ENCODE measurements around the gene COLEC11.
"Not testable (repeated sequence)": the region's sequence is repeated elsewhere in the genome, so short reads cannot be mapped to it uniquely, and the experiment has no call there.

Gene COLEC11

DNA sequence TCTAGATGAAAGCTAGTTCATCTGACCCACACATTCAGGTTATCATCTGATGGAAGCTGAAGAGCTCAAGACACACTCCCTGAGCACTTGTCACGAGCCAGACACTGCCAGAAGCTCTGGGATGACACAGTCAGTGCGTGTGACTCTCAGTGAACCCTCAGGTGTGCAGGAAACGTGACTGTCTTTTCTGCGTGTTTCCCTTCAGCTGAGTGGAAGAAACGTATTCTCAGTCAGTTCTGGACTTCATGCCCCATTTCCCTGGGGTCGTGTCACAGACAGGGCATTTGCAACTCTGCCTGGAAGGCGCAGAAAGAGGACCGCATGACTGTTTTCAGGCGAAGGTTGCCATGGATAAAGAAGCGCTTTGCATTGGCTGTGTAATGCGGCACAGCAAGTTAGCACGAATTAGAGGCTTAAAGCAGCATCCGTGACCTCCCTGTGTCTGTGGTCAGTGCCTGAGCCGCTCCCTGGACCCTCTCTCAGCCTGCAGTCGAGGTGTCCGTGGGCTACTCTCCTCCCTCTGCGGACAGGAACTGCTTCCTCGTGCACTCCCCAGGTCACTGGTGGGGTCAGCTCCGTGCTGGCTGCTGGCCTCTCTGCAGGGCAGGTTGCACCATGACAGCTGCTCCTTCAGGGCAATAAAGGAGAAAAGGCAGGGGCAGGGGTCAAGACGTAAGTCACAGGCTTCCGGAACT is 59.8 kb downstream of the COLEC11 start:
- DNase-seq (ENCODE audit: low spot score): no peak

DNA sequence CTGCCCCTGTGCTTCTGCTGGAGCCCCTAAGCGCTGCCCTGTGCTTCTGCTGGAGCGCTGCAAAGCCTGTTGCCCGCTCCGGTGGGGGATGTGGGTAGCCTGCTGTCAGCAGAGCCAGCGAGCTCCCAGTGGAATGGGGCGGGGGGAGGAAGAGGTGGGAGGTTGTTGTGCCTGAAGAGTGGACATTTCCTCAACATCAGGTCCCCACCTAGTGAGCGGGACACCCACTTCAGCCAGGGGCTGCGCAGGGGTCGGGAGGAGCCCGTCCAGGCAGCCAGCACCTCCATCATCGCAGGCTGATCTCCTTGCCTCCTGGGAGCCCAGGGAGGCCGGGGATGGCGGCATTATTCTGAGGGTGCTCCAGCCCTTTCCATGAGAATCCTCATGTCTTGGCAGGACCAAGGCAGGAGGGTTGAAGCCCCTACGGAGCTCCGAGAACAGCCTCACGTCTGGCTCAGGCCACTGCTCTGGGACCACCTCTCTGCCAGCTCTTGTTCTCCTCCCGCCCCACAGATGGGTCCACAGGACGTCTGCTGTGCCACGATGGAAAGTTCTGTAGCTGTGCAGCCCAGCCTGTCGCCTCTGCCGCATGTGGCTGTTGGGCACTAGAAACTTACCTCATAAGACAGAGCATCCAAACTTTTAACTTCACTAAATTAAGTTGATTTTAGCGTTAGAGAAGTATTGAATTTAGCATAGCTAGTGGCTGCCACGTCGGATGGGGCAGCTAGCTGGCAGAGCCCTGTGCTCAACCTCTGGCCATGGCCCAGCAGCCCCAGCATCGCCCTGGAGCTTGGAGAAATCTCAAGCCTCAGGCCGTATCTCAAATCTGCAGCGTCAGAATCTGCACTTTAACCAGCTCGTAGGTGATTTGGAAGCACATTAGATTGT is 61.2 kb downstream of the COLEC11 start:
- no peak for DNase-seq (ENCODE audit: low spot score)

DNA sequence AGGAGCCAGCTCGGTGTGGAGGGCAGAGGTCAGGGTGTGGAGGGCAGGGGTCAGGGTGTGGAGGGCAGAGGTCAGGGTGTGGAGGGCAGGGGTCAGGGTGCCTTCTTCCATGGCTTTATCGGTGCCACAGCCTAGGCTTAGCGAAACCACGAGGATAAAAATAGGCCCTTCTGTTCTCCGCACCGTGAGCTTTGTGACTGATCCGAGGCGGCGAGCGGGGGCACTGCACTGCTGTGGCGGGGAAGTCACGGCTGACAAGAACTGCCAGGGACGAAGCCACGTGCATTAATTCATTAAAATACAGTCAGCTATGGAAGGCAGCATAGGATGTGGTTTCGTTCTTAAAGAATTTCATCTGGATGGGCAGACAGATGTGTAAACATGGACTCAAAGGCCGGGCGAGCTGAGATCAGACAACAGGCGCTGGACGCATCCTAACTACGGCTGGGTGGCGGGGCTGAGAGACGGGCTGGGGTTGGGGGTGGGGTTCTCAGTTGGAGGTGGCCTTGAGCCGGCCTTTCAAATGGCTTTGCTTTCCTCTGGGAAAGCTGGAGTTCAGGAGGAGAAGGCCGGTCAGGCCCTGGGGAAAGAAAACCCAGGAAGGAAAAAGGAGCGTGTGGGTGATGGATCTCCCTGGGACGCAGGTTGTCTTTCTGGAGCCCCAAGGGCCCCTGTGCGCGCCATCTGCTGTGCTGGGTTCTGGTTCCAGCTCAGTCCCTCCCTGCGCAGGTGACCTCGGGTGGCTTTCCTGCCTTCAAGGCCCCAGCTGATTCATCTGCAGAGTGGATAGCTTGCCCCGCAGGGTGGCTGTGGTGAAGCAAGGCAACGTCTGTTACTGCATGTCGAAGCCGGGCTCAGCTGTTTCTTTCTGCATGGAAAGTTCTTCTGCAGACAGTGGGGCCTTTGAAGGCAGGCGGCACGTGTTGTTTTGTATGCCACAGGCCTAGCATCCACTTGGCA is 62.1 kb downstream of the COLEC11 start:
- DNase-seq (ENCODE audit: low spot score): no peak

GRCh38 chr2:3657881-3658280 is 63.0 kb downstream of the COLEC11 start, which contains the start of gene ALLC:
ALLC (plus strand) TSS chr2:3658200; CDS start chr2:3671158, 12,958 bp downstream.
- no peak for DNase-seq (ENCODE audit: low spot score)

DNA sequence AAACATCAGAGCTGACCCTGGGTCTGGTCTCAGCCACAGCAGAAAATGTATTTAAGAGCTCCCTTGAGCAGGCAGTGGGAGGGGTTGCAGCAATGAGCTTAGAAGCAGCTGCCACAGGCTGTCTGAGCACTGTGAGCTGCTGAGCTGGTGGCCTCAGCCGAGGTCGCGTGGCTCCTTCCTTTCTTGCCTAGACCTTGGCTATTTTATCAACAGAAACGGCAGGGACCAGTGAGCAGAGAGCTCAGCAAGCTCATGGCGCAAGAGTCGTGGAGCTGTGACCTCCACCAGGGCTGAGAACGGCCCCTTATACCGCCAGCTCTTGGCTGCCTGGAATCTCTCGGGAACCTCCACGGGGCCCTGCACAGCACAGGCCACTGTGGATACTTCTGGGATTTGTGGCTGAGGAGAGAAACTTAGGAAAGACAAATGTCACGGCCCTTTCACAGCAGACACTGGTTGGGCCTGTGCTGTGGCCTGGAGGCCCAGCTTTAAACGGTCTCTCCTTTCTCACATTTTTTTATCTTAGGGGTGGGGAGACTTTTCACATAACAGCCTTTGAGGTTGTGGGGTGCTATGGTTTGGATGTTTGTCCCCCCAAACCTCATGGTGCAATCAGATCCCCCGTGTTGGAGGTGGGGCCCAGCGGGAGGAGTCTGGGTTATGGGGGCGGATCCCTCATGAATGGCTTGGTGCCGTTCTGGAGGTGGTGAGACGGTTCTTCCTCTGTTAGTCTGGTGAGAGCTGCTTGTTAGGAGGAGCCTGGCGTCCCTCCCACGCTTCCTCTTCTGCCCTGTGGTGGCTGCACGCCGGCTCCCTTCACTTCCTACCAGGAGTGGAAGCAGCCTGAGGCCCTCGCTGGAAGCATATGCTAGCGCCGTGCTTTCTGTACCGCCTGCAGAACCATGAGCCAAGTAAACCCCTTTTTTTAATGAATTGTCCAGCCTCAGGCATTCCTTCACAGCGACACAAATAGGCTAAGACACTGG is 64.8 kb downstream of the COLEC11 start:
- DNase-seq (ENCODE audit: low spot score): no peak

DNA sequence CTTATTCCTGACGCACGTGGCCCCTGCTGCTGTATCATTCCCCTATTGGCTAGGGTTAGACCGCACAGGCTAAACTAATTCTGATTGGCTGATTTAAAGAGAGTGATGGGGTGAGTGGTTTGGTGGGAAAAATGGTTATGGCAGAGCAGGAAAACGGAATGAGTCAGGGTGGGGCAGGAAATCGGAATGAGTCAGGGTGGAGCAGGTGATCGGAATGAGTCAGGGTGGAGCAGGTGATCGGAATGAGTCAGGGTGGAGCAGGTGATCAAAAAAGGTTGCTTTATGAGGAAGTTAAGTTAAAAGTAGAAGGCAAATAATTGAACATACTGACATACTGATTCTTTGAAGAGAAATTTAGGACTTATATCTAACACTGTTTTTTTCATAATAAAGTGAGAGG is 65.7 kb downstream of the COLEC11 start:
- DNase-seq (ENCODE audit: low spot score): not testable (repeated sequence)

DNA sequence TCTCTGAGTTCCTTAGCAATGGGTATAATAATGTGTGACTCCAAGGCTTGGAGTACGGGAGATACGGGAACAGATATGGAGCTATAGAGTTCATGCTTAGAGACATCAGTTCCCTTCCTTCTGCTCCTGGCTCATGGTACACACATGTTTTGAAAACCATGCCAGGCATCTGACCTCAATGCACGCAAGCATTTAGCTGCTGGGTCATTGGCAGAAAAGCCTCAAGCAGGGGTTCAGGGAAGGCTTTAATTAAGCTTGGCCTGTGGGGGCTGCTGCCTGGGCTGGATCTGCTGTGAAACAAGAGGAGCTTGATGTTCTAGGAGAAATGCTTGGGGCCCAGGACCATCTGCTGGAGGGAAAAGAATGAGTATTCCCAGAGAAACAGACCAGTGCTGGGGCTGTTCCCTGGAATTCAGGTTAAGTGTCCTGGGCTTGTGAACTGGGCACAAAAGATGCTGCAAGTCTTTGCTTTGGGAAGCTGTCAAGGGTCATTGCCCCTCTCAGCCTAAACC is 66.3 kb downstream of the COLEC11 start:
- no peak for DNase-seq (ENCODE audit: low spot score)

DNA sequence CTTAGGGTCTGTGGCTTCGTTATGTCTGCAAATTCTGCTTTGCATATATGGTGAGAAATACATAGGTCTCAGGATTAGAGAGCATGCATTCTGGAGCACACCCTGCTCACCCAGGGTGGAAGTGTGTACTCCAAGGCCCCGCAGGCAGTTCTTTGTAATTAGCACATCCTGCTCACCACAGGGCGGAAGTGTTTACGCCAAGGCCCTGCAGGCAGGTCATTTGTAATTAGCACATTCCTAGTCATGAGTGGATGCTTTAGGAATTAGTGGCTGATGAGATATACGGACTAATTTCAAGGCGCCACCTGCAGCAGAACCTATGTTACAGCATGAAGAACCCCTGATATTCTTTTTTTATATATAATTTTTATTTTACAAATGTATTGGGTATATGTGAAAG is 67.3 kb downstream of the COLEC11 start:
- DNase-seq (ENCODE audit: low spot score): no peak

- no peak for DNase-seq (ENCODE audit: low spot score)
These were observed 69.2 kb downstream of the COLEC11 start for GRCh38 chr2:3664118-3664517.

GRCh38 chr2:3664925-3665324 is 70.0 kb downstream of the COLEC11 start:
- no peak for DNase-seq (ENCODE audit: low spot score)

DNA sequence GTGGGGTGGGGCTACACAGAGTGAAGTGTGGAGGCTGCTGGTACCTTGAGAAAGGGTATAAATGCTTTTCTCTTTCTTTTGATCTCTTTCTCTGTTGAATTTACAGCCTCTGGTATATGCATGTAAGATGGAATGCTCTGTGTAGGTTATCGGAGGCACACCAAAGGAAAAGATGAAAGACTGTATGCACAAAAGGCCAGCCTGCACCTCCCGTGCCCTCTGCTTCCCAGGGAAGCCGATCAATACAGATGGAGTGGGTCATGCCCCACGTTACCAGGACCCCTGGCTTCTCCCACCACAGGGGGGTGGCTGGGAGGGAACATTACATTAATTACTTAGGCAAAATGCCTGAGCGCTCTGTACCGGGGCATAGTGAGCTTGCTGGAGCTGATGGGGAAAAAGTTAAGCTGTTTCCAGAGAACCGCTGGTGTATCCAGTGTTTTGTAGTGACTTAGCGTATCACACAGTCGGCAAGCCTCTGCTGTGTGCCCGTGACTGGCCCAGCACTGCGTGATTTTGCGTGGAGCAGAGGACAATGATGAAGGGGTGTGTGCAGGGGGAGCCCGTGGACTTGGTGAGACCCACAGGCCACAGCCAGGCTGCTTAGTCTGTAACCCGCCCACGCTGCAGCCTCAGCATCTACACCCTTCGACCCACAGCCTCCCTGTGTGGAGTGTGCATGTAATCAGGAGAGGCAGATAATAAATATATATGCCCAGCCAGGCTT is 71.1 kb downstream of the COLEC11 start:
- DNase-seq (ENCODE audit: low spot score): no peak

- no peak for DNase-seq (ENCODE audit: low spot score)
These were observed 71.7 kb downstream of the COLEC11 start for GRCh38 chr2:3666613-3666975.

- DNase-seq (ENCODE audit: low spot score): no peak
These were observed 72.3 kb downstream of the COLEC11 start for GRCh38 chr2:3667151-3667631.

- no peak for DNase-seq (ENCODE audit: low spot score)
These were observed 74.7 kb downstream of the COLEC11 start for GRCh38 chr2:3669656-3670055.

- no peak for DNase-seq (ENCODE audit: low spot score)
These were observed 75.5 kb downstream of the COLEC11 start for GRCh38 chr2:3670376-3670775.

GRCh38 chr2:3670941-3671340 is 76.0 kb downstream of the COLEC11 start:
- DNase-seq (ENCODE audit: low spot score): no peak

GRCh38 chr2:3672861-3673678 is 78.2 kb downstream of the COLEC11 start:
- DNase-seq (ENCODE audit: low spot score): no peak

DNA sequence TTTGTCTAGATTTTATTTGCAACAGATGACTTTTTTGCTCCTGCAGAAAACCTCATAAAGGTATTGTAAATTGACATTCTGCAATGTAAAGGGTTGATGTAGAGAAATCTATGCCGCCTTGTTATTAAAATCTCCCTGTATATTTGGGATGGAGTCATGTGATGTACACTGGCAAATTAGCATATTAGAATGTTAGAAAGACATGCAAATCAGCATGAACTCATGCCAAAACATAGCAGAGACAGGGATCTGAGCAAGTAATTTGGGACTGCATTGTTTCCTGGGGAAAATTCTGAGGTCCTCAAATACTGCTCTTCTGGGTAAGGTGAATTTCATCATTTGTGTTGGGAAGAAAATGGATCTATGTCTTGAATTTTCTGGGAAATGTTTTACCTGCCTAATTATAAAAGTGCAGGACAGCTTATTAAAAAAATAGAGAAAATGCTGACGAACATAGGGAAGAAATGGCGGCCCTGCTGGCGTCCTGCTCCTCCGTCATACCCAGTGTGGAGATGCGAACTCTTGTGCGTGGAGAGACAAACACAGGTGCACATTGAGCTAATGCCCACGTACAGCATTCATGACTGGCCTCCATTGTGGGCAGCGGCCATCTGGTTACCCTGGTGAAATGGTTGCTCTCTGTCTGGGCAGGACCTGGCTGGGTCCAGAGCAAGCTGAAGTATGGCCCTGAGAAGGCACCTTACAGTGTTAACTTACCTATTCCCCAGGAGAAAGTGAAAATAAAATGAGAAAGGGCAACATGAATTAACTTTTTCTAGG is 79.3 kb downstream of the COLEC11 start:
- no peak for DNase-seq (ENCODE audit: low spot score)

Measured in hematopoietic multipotent progenitor cell treated with erythropoietin and hydrocortisone succinate and interleukin-3 and kit ligand, for 15 days (in vitro differentiated cells).